ENCODE results near the gene RPL31.

The RPL31 gene

GRCh38 chr2:100995309-100996075 lies 6.6 kb upstream of the RPL31 start:
- DNase-seq (ENCODE audit: low read depth), result no peak

GRCh38 chr2:100997509-100998234 lies 4.4 kb upstream of the RPL31 start:
- DNase-seq (ENCODE audit: low read depth), result no peak

GRCh38 chr2:100998235-100998573 lies 3.9 kb upstream of the RPL31 start:
- DNase-seq (ENCODE audit: low read depth), result peak; percentile 26

GRCh38 chr2:100999995-101000394 lies 2.1 kb upstream of the RPL31 start:
- no peak for DNase-seq (ENCODE audit: low read depth)

- DNase-seq (ENCODE audit: low read depth), result no peak
Measured at GRCh38 chr2:101002562-101003277, 631 bp downstream of the RPL31 start.

- no peak for DNase-seq (ENCODE audit: low read depth)
Measured at GRCh38 chr2:101003278-101003775, 1.2 kb downstream of the RPL31 start.

- DNase-seq (ENCODE audit: low read depth), result no peak
Measured at GRCh38 chr2:101004620-101005325, 2.7 kb downstream of the RPL31 start.

GRCh38 chr2:101006065-101006715 lies 4.1 kb downstream of the RPL31 start:
- DNase-seq (ENCODE audit: low read depth), result no peak

GRCh38 chr2:101007415-101008345 lies 5.6 kb downstream of the RPL31 start:
- DNase-seq (ENCODE audit: low read depth), result no peak

GRCh38 chr2:101011152-101011551 lies 9.1 kb downstream of the RPL31 start:
- DNase-seq (ENCODE audit: low read depth), result no peak

GRCh38 chr2:101012054-101012705 lies 10.1 kb downstream of the RPL31 start:
- DNase-seq (ENCODE audit: low read depth), result no peak

- peak; percentile 23 for DNase-seq (ENCODE audit: low read depth)
Measured at GRCh38 chr2:101012706-101013181, 10.7 kb downstream of the RPL31 start.

GRCh38 chr2:101014264-101014857 lies 12.3 kb downstream of the RPL31 start:
- DNase-seq (ENCODE audit: low read depth), result no peak

GRCh38 chr2:101017371-101017770 lies 15.3 kb downstream of the RPL31 start:
- no peak for DNase-seq (ENCODE audit: low read depth)

- DNase-seq (ENCODE audit: low read depth), result no peak
Measured at GRCh38 chr2:101018934-101019333, 16.8 kb downstream of the RPL31 start.

- DNase-seq (ENCODE audit: low read depth), result no peak
Measured at GRCh38 chr2:101022221-101022620, 20.1 kb downstream of the RPL31 start.

GRCh38 chr2:101023327-101024107 lies 21.4 kb downstream of the RPL31 start:
- DNase-seq (ENCODE audit: low read depth), result no peak

GRCh38 chr2:101025561-101025960 lies 23.5 kb downstream of the RPL31 start:
- no peak for DNase-seq (ENCODE audit: low read depth)
